ENCODE results near the gene CYP46A1.

GRCh38 chr14:99674064-99674650 lies 9.9 kb upstream of the CYP46A1 start:
- TF ChIP-seq POLR2AphosphoS5 (IDR thresholded peaks at IDR 0.05; ENCODE audit: low read depth, low read length) (no peak), SIN3A (IDR thresholded peaks at IDR 0.05; ENCODE audit: borderline replicate concordance, insufficient read depth, low read length) (no peak), TAF1 (IDR thresholded peaks at IDR 0.05; ENCODE audit: borderline replicate concordance, insufficient read depth, low read length) (no peak), REST (IDR thresholded peaks at IDR 0.05; ENCODE audit: insufficient read depth in 1 of 2, low read depth in 2 of 2, low read length in 2 of 2) (no peak), FOXP2 (optimal IDR thresholded peaks at IDR 0.05; ENCODE audit: borderline replicate concordance, extremely low read depth, extremely low read length, insufficient read depth) (no peak)
